ENCODE results near the gene BRCA1. TPM values are rescaled to one million over a fixed set of nuclear protein-coding genes. Genes with fewer than 3 reads are reported as not detected.

The BRCA1 gene
- total RNA-seq, 4 donors from 2014 or later = 4.9 to 8.0 (median 5.3) TPM

DNA sequence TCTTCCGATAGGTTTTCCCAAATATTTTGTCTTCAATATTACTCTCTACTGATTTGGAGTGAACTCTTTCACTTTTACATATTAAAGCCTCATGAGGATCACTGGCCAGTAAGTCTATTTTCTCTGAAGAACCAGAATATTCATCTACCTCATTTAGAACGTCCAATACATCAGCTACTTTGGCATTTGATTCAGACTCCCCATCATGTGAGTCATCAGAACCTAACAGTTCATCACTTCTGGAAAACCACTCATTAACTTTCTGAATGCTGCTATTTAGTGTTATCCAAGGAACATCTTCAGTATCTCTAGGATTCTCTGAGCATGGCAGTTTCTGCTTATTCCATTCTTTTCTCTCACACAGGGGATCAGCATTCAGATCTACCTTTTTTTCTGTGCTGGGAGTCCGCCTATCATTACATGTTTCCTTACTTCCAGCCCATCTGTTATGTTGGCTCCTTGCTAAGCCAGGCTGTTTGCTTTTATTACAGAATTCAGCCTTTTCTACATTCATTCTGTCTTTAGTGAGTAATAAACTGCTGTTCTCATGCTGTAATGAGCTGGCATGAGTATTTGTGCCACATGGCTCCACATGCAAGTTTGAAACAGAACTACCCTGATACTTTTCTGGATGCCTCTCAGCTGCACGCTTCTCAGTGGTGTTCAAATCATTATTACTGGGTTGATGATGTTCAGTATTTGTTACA, 30.9 kb downstream of the BRCA1 start:
- H3K27ac ChIP-seq = peak overlapping the region; percentile 28
- H3K9me3 ChIP-seq = no peaks in the 10 kb centered on the region
- H3K4me3 ChIP-seq = no peak overlapping the region
- H3K4me1 ChIP-seq = no peaks in the 10 kb centered on the region
- no peaks in the 10 kb centered on the region for H3K36me3 ChIP-seq
- no peak for DNase-seq (ENCODE audit: low spot score in 2 of 2)
- 77% methylated on average over 4 of the region's 4 CpGs for WGBS
- H3K27me3 ChIP-seq = no peaks in the 10 kb centered on the region
- TF ChIP-seq POLR2AphosphoS5 (IDR thresholded peaks at IDR 0.05) (no peak), EP300 (IDR thresholded peaks at IDR 0.05) (no peak), POLR2A (IDR thresholded peaks at IDR 0.05) (no peak)
- TF ChIP-seq, protein P1, sequence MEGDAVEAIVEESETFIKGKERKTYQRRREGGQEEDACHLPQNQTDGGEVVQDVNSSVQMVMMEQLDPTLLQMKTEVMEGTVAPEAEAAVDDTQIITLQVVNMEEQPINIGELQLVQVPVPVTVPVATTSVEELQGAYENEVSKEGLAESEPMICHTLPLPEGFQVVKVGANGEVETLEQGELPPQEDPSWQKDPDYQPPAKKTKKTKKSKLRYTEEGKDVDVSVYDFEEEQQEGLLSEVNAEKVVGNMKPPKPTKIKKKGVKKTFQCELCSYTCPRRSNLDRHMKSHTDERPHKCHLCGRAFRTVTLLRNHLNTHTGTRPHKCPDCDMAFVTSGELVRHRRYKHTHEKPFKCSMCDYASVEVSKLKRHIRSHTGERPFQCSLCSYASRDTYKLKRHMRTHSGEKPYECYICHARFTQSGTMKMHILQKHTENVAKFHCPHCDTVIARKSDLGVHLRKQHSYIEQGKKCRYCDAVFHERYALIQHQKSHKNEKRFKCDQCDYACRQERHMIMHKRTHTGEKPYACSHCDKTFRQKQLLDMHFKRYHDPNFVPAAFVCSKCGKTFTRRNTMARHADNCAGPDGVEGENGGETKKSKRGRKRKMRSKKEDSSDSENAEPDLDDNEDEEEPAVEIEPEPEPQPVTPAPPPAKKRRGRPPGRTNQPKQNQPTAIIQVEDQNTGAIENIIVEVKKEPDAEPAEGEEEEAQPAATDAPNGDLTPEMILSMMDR (IDR thresholded peaks at IDR 0.05) = no peak

DNA sequence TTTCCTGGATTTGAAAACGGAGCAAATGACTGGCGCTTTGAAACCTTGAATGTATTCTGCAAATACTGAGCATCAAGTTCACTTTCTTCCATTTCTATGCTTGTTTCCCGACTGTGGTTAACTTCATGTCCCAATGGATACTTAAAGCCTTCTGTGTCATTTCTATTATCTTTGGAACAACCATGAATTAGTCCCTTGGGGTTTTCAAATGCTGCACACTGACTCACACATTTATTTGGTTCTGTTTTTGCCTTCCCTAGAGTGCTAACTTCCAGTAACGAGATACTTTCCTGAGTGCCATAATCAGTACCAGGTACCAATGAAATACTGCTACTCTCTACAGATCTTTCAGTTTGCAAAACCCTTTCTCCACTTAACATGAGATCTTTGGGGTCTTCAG, 32.3 kb downstream of the BRCA1 start:
- Histone ChIP-seq H3K27me3 (no peaks in the 10 kb centered on the region), H3K4me1 (no peaks in the 10 kb centered on the region), H3K27ac (no peak overlapping the region), H3K9me3 (no peaks in the 10 kb centered on the region), H3K4me3 (no peak overlapping the region), H3K36me3 (no peaks in the 10 kb centered on the region)
- DNase-seq (ENCODE audit: low spot score in 2 of 2) = no peak
- TF ChIP-seq POLR2A (IDR thresholded peaks at IDR 0.05) (no peak), EP300 (IDR thresholded peaks at IDR 0.05) (no peak), POLR2AphosphoS5 (IDR thresholded peaks at IDR 0.05) (no peak)
- TF ChIP-seq, protein P1 (IDR thresholded peaks at IDR 0.05) = no peak
- WGBS = 55% methylated on average over 4 of the region's 4 CpGs

DNA sequence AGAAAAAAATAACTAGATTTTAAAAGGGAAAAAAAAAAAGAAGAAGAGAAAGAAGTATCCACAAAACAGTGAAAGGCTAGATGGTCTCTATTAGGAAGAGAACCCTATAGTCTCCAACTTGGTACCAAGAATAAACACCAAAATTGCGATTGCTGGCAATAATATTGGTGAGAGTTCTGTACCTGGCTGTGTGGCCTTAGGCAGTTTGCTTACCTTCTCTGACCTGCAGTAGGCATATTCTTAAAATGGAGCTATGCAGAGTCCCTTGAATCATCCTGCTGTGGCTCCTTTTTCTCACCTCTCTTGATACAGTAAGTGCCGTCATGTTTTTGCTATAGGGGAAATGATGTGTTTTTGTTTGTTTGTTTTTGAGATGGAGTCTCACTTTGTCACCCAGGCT, 35.1 kb downstream of the BRCA1 start:
- 90% methylated on average over 2 of the region's 2 CpGs for WGBS
- no peak overlapping the region for H3K4me3 ChIP-seq
- no peak overlapping the region for H3K27ac ChIP-seq
- TF ChIP-seq POLR2A (IDR thresholded peaks at IDR 0.05) (no peak), POLR2AphosphoS5 (IDR thresholded peaks at IDR 0.05) (no peak), EP300 (IDR thresholded peaks at IDR 0.05) (no peak)
- TF ChIP-seq, protein P1 (IDR thresholded peaks at IDR 0.05) = no peak
- DNase-seq (ENCODE audit: low spot score in 2 of 2) = no peak
- H3K27me3 ChIP-seq = no peaks in the 10 kb centered on the region
- H3K9me3 ChIP-seq = no peaks in the 10 kb centered on the region
- no peaks in the 10 kb centered on the region for H3K4me1 ChIP-seq
- no peaks in the 10 kb centered on the region for H3K36me3 ChIP-seq

DNA sequence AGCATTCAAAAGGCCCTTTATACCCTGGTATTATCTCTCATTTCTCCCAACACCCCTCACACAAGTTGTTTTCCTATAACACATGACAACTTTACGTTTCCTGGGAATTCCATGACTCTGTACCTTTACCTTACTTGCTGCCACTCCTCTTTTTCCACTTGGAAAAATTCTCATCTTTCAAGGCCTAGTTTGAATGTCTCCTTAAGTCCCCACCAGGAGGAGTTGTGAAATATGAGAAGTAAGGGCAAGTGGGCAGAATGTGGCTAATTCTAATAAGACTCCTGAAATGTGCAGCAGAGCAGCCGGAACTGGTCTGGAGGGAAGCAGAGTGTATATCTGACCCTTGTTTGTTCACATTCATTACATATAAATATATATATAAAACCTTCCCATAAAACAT, 39.7 kb downstream of the BRCA1 start:
- TF ChIP-seq EP300 (IDR thresholded peaks at IDR 0.05) (no peak), POLR2AphosphoS5 (IDR thresholded peaks at IDR 0.05) (no peak), POLR2A (IDR thresholded peaks at IDR 0.05) (no peak)
- TF ChIP-seq, protein P1 (IDR thresholded peaks at IDR 0.05) = no peak
- Histone ChIP-seq H3K27ac (no peak overlapping the region), H3K36me3 (no peaks in the 10 kb centered on the region), H3K9me3 (no peaks in the 10 kb centered on the region), H3K27me3 (no peaks in the 10 kb centered on the region), H3K4me1 (peaks cover 6% of the 10 kb centered on the region), H3K4me3 (no peak overlapping the region)
- DNase-seq (ENCODE audit: low spot score in 2 of 2) = no peak
- WGBS = 88% methylated on average over 2 of the region's 2 CpGs

DNA sequence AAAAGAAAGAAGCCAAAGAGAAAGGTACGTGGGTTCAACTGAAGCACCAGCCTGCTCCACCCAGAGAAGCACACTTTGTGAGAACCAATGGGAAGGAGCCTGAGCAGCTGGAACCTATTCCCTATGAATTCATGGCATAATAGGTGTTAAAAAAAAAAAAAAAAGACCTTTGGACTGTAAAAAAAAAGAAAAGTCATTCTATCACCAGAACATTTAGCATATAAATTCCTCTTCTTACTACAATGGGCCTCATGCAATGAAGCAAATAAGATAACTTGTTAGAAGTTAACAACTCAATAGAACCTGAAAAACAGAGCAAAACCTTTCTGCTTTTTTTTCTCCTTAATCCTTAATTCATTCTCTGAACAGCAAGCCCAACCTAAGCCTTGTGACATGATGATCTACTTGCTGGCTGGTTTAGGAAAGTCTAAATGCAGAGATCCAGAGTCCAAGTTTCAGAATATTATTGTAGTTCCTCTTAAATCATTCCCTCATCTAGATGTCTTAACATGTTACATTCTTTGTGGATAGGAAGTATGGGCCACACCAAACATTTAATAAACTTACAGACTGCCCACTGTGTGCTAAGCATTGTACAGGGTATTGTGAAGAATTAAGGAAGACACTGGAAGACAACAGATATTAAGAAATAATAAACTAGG, 45.4 kb downstream of the BRCA1 start:
- no peaks in the 10 kb centered on the region for H3K27me3 ChIP-seq
- no peak overlapping the region for H3K27ac ChIP-seq
- H3K36me3 ChIP-seq = no peaks in the 10 kb centered on the region
- 58% methylated on average over 1 of the region's 1 CpG for WGBS
- DNase-seq (ENCODE audit: low spot score in 2 of 2) = no peak
- peaks cover 6% of the 10 kb centered on the region for H3K4me1 ChIP-seq
- H3K4me3 ChIP-seq = no peak overlapping the region
- no peaks in the 10 kb centered on the region for H3K9me3 ChIP-seq
- TF ChIP-seq EP300 (IDR thresholded peaks at IDR 0.05) (no peak), POLR2AphosphoS5 (IDR thresholded peaks at IDR 0.05) (no peak), POLR2A (IDR thresholded peaks at IDR 0.05) (no peak)
- TF ChIP-seq, protein P1 (IDR thresholded peaks at IDR 0.05) = no peak

Measured in suprapubic skin (tissue), 4 donors.